ENCODE results near the gene RPH3AL.

- TF ChIP-seq CTCF (IDR thresholded peaks at IDR 0.05) (no peak), EP300 (IDR thresholded peaks at IDR 0.05) (no peak), POLR2A (IDR thresholded peaks at IDR 0.05) (no peak)
Observed at GRCh38 chr17:288802-289356, 63.7 kb downstream of the RPH3AL start.

All from gastroesophageal sphincter (tissue), 3 donors.